Measurements from ENCODE around the gene PROCA1. TPM values are rescaled to one million over a fixed set of nuclear protein-coding genes. Genes with fewer than 3 reads are reported as not detected.
A peak's percentile ranks its signal among the peaks of the same experiment; 100 is the strongest.

Gene PROCA1
- polyA plus RNA-seq, result 1 to 10 TPM in 1 of 3 donors, under 1 TPM in 2; 0.59 to 1.8 (median 0.60) TPM

- peaks cover 17 to 23% of the 10 kb centered on the region in 2 donors for H3K4me1 Mint-ChIP-seq
- peak within 1 kb of the TSS; percentile 85 to 95 (median 89) for H3K4me3 Mint-ChIP-seq
- no peaks in the 10 kb centered on the region for H3K9me3 Mint-ChIP-seq
- peaks cover 0 to 7% (median 0%) of the 10 kb centered on the region in 3 donors for H3K36me3 Mint-ChIP-seq
- H3K27ac Mint-ChIP-seq, result peak within 1 kb of the TSS; percentile 60 to 89 (median 84)
- DNase-seq, result no peak
- peaks cover 2 to 16% (median 6%) of the 10 kb centered on the region in 3 donors for H3K27me3 Mint-ChIP-seq (ENCODE audit: low read depth in 3 of 3)
Observed at GRCh38 chr17:28711723-28712031, at the start of gene PROCA1. Gene PROCA1, minus strand, starts transcription at chr17:28711888. Its CDS starts 228 bp downstream, at chr17:28711660.

DNA sequence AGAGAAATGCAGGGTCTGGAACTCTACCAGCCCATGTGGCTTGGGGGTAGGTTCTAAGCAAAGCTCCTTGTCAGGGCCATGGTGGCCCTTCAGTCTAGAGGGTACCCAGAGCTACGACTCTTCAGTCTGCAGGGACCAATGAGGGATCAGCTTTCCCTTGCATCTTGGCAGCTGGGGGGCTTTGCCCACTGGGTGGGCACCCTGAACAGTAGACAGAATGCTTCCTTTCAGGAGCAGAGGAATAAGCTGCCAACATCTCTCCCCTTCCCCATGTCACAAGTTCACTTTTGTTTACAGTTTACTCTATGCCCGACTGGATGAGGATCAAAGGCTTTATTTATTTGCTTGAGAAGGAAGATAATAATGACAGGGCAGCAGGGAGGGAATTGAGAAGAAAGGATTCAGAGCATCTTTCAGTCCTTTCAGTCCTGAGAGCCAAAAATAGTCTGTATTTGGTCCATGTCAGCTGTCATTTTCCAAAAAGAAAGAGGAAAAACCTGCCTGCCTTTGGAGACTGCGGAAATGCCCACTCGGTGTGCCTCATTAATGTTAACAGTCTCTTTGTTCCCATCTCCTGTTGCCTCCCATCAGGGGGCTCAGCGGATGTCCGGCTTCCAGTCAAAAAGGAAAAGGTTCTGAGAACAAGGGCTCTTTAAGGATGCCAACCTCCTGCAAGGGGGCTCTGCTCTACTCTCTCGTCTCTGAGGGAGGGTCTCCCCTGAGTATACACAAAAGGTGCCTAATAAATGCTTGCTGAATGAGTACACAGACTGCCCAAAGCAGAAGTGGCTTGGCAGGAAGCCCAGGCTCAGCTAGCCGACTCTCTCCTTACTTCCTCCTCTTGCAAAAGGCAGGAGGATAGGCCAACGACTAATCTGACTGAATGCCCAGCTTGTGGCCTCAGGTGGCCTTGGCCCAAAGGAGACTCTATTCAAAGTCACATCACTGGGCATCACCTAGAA is 49.2 kb upstream of the PROCA1 start:
- Mint-ChIP-seq H3K4me1 (peaks cover 3 to 5% of the 10 kb centered on the region in 2 donors), H3K27me3 (ENCODE audit: low read depth in 3 of 3) (peaks cover 0 to 4% (median 2%) of the 10 kb centered on the region in 3 donors), H3K36me3 (peaks cover 7 to 23% (median 10%) of the 10 kb centered on the region in 3 donors), H3K9me3 (no peaks in the 10 kb centered on the region), H3K4me3 (no peak overlapping the region), H3K27ac (no peak overlapping the region)
- DNase-seq, result no peak

DNA sequence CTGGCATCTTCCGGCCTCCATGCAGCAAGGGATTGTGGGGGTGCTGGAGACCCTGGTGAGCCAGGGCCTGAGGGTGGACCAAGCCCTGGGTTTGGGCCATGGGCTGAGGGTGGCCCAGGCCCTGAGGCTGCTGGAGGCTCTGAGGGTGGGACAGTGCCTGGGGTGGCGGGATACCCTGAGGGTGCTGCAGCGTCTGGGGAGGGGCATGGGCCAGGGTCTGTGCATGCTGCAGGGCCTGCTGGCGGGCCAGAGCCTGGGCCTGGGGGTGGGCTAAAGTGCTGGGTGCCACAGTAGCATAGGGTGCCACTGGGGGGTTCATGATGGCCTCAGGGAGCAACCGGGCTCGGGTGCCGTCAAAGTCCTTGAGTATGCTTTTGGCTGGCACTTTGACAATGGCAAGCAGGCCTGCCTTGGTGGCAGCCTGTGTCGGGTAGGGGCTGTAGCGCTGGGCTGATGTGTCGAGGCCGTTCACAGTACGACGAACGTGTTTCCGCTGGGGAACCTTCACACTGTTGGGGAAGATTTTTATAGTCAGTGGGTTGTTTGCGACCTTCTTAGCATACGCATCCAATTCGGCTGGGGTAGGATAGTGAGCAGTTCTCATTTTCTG is 47.7 kb upstream of the PROCA1 start:
- Mint-ChIP-seq H3K4me1 (peaks cover 3 to 5% of the 10 kb centered on the region in 2 donors), H3K36me3 (peaks cover 7 to 17% (median 10%) of the 10 kb centered on the region in 3 donors), H3K27me3 (ENCODE audit: low read depth in 3 of 3) (peaks cover 0 to 4% (median 2%) of the 10 kb centered on the region in 3 donors), H3K9me3 (no peaks in the 10 kb centered on the region), H3K4me3 (no peak overlapping the region), H3K27ac (peak overlapping the region in 1 of 6 donors; percentile 38)
- DNase-seq, result no peak

DNA sequence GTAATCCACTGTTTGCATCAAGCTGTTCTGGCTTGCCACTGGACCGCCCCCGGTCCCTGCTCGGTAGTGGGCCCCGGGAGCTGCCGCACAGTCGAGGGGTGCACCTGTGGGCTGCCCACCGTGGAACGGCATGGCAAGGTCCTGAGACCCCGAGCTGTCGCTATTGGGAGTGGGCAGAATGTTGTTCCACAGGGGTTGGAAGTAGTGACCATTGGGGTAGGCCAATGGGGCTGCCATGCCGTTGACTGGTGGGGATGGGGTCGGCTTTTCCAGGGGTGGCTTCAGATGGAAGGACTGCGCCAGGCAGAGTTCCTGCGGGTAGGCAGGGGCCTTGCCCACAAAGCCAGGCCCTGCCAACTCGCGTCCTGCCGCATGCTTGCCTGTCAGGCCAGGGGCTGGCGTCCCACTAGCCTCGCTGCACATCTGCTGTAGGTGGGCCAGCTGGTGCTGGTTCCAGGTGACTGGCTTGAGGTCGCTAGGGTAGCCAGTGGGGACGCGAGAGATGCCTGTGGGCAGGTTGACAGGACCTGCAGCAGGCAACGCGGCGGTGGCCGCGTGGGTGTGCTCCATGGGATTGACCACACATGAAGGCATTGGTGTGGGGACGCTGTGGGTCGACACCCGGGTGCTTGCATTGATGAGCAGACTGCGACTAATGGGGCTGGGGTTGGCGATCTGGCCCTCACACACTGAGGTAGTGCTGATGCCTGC is 46.9 kb upstream of the PROCA1 start:
- H3K9me3 Mint-ChIP-seq, result no peaks in the 10 kb centered on the region
- DNase-seq, result no peak
- H3K27ac Mint-ChIP-seq, result no peak overlapping the region
- H3K4me1 Mint-ChIP-seq, result peaks cover 0 to under 1% of the 10 kb centered on the region in 2 donors
- peak overlapping the region in 1 of 5 donors; percentile 24 for H3K4me3 Mint-ChIP-seq
- peaks cover 7 to 15% (median 10%) of the 10 kb centered on the region in 3 donors for H3K36me3 Mint-ChIP-seq
- peaks cover 0 to 2% (median 2%) of the 10 kb centered on the region in 3 donors for H3K27me3 Mint-ChIP-seq (ENCODE audit: low read depth in 3 of 3)

DNA sequence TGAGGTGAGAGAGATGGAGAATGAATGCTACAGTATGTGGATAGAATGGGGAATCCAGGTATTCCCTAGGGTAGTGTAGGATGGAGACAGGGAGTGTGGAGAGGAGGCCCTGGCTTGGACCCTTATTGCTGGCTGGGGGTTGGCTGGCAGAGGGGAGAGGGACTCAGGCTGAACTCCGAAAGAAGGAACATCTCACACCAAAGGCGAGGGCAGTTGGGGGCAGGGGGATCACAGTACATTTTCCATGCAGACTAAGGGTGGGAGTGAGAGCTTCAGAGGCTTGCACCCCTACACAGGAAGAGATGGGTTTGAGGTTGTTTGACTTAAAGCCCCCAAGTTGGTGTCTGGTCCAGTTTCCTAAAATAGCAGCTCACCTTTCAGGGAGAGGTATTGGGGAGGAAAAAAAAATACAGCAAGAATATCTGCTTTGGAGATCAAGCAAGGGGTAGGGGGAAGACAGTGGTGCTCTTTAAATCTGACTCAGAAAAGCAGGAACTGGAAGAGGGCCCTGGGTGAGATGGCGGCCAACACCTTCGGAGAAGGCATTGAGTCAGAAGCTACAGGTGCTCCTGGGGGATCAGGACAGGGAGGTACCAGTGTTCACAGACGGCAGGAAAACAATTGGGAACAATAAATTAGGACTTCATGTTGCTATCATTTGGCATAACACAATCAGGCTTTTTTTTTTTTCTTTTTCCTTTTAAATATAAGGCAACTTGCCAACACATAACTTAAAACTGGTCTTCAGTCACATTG is 44.5 kb upstream of the PROCA1 start:
- Mint-ChIP-seq H3K36me3 (peaks cover 7 to 15% (median 10%) of the 10 kb centered on the region in 3 donors), H3K4me3 (no peak overlapping the region), H3K27me3 (ENCODE audit: low read depth in 3 of 3) (peaks cover 0 to 2% (median 2%) of the 10 kb centered on the region in 3 donors), H3K27ac (peak overlapping the region in 1 of 6 donors; percentile 30), H3K9me3 (no peaks in the 10 kb centered on the region), H3K4me1 (no peaks in the 10 kb centered on the region)
- DNase-seq, result no peak

- H3K36me3 Mint-ChIP-seq, result peaks cover 7 to 15% (median 10%) of the 10 kb centered on the region in 3 donors
- peaks cover 0 to 2% (median 2%) of the 10 kb centered on the region in 3 donors for H3K27me3 Mint-ChIP-seq (ENCODE audit: low read depth in 3 of 3)
- no peak for DNase-seq
- no peaks in the 10 kb centered on the region for H3K4me1 Mint-ChIP-seq
- H3K4me3 Mint-ChIP-seq, result no peak overlapping the region
- H3K9me3 Mint-ChIP-seq, result no peaks in the 10 kb centered on the region
- H3K27ac Mint-ChIP-seq, result no peak overlapping the region
Observed at GRCh38 chr17:28755486-28755885, 43.8 kb upstream of the PROCA1 start.

- Mint-ChIP-seq H3K36me3 (peaks cover 0 to 5% (median 0%) of the 10 kb centered on the region in 3 donors), H3K27me3 (ENCODE audit: low read depth in 3 of 3) (peaks cover 0 to 2% (median 0%) of the 10 kb centered on the region in 3 donors), H3K4me1 (peaks cover 0 to 2% of the 10 kb centered on the region in 2 donors), H3K9me3 (no peaks in the 10 kb centered on the region), H3K27ac (peak overlapping the region in 1 of 6 donors; percentile 53), H3K4me3 (no peak overlapping the region)
- DNase-seq, result no peak
Observed at GRCh38 chr17:28751600-28752366, 40.1 kb upstream of the PROCA1 start.

DNA sequence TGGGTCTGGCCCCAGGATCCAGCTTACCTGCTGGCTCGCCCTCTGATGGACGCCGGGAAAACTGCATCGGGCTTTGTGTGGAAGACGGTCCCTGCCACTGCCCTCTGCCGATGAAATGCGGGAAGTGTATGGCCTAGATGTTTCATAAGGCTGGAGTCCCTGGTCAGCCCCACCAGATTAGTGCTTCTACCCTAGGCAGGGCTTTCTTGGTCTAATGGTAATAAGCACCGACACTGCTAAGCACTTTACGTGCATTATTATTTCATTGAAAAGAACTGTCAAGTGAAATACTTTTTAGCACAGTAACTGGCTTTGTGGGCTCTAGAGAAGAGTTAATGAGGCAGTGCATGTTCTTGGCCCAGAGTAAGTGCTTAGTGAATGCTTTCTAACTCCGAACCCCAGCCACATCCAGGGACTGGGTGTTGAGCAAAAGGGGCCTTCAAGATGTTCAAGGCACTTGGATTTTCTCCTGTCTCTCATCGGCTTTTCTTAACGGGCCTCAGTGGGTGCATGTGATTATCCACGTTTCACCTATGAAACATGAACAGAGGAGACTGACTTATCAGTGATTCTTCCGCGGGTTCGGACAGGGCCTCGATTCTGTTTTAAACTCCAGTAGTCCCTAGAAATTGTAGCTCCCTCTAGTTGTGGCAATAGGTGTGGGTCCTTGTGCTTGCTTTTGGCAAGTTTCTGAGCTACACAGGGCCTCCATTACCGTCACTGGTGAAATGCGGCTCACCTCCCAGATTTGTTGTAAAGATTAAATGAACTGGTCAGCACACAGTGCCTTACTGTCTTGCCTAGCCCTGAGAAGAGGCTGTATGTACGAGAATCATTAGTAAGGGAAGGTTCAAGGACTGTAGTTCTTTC is 38.7 kb upstream of the PROCA1 start:
- H3K27me3 Mint-ChIP-seq (ENCODE audit: low read depth in 3 of 3), result peaks cover 0 to 2% (median 1%) of the 10 kb centered on the region in 3 donors
- H3K36me3 Mint-ChIP-seq, result no peaks in the 10 kb centered on the region
- DNase-seq, result peak; percentile 85 to 86 (median 86)
- no peak overlapping the region for H3K4me3 Mint-ChIP-seq
- no peaks in the 10 kb centered on the region for H3K9me3 Mint-ChIP-seq
- peak overlapping the region in 1 of 6 donors; percentile 29 for H3K27ac Mint-ChIP-seq
- H3K4me1 Mint-ChIP-seq, result peaks cover 0 to 11% of the 10 kb centered on the region in 2 donors

DNA sequence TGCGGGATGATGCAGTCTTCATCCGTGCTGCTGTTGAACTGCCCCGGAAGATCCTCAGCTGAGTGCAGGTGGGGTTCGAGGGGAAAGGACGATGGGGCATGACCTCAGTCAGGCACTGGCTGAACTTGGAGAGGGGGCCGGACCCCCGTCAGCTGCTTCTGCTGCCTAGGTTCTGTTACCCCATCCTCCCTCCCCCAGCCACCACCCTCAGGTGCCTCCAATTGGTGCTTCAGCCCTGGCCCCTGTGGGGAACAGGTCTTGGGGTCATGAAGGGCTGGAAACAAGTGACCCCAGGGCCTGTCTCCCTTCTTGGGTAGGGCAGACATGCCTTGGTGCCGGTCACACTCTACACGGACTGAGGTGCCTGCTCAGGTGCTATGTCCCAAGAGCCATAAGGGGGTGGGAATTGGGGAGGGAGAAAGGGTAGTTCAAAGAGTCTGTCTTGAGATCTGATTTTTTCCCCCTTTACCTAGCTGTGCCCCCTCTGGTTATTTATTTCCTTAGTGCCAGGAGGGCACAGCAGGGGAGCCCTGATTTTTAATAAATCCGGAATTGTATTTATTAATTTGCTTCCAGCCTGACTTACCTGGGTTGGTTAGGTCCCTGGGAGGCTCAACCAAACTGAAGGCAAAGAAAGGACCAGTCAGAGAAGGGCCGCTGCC is 38.0 kb upstream of the PROCA1 start:
- Mint-ChIP-seq H3K36me3 (no peaks in the 10 kb centered on the region), H3K4me3 (no peak overlapping the region), H3K4me1 (peaks cover 6 to 17% of the 10 kb centered on the region in 2 donors), H3K27me3 (ENCODE audit: low read depth in 3 of 3) (peaks cover 0 to 6% (median 2%) of the 10 kb centered on the region in 3 donors), H3K27ac (no peak overlapping the region), H3K9me3 (no peaks in the 10 kb centered on the region)
- DNase-seq, result no peak

GRCh38 chr17:28748852-28749515 is 37.3 kb upstream of the PROCA1 start:
- H3K4me3 Mint-ChIP-seq, result no peak overlapping the region
- H3K36me3 Mint-ChIP-seq, result no peaks in the 10 kb centered on the region
- peaks cover 0 to 9% (median 5%) of the 10 kb centered on the region in 3 donors for H3K27me3 Mint-ChIP-seq (ENCODE audit: low read depth in 3 of 3)
- no peak for DNase-seq
- H3K9me3 Mint-ChIP-seq, result no peaks in the 10 kb centered on the region
- H3K4me1 Mint-ChIP-seq, result peaks cover 10 to 20% of the 10 kb centered on the region in 2 donors
- H3K27ac Mint-ChIP-seq, result peak overlapping the region in 1 of 6 donors; percentile 28
